ENCODE results near the gene CACNG6.
"Not testable (repeated sequence)": the region's sequence is repeated elsewhere in the genome, so short reads cannot be mapped to it uniquely, and the experiment has no call there.

Gene CACNG6

GRCh38 chr19:53991224-53992113 is at the start of gene CACNG6:
TSS of gene CACNG6 (plus strand) at chr19:53991637. CDS start at chr19:53992878, 1,241 bp downstream.
- peak; percentile 48 for DNase-seq

- peak; percentile 32 for DNase-seq
These were observed 49.2 kb upstream of the CACNG6 start for GRCh38 chr19:53942001-53942786.

GRCh38 chr19:53944416-53944815 is 47.0 kb upstream of the CACNG6 start:
- no peak for DNase-seq

GRCh38 chr19:53944933-53945332 is 46.5 kb upstream of the CACNG6 start:
- DNase-seq, result no peak

- no peak for DNase-seq
These were observed 46.0 kb upstream of the CACNG6 start for GRCh38 chr19:53945441-53945840.

GRCh38 chr19:53945998-53946397 is 45.4 kb upstream of the CACNG6 start:
- DNase-seq, result no peak

GRCh38 chr19:53947624-53948023 is 43.8 kb upstream of the CACNG6 start:
- DNase-seq, result no peak

GRCh38 chr19:53948611-53949010 is 42.8 kb upstream of the CACNG6 start:
- DNase-seq, result not testable (repeated sequence)

- no peak for DNase-seq
These were observed 40.0 kb upstream of the CACNG6 start for GRCh38 chr19:53951436-53951835.

GRCh38 chr19:53951947-53952346 is 39.5 kb upstream of the CACNG6 start:
- no peak for DNase-seq

- DNase-seq, result no peak
These were observed 38.1 kb upstream of the CACNG6 start for GRCh38 chr19:53953383-53953782.

GRCh38 chr19:53957448-53958167 is 33.8 kb upstream of the CACNG6 start:
- DNase-seq, result no peak

- no peak for DNase-seq
These were observed 33.3 kb upstream of the CACNG6 start for GRCh38 chr19:53958168-53958571.

- DNase-seq, result no peak
These were observed 32.3 kb upstream of the CACNG6 start for GRCh38 chr19:53958823-53959757.

GRCh38 chr19:53960187-53960586 is 31.2 kb upstream of the CACNG6 start:
- DNase-seq, result no peak

- no peak for DNase-seq
These were observed 30.6 kb upstream of the CACNG6 start for GRCh38 chr19:53960886-53961285.

GRCh38 chr19:53961523-53962356 is 29.7 kb upstream of the CACNG6 start:
- DNase-seq, result no peak

- no peak for DNase-seq
These were observed 28.5 kb upstream of the CACNG6 start, which contains the start of gene CACNG8 for GRCh38 chr19:53962887-53963431. TSS of gene CACNG8 (plus strand) at chr19:53962937.

GRCh38 chr19:53965091-53965490 is 26.3 kb upstream of the CACNG6 start:
- no peak for DNase-seq

- no peak for DNase-seq
These were observed 24.5 kb upstream of the CACNG6 start for GRCh38 chr19:53966931-53967330.

GRCh38 chr19:53969366-53969765 is 22.1 kb upstream of the CACNG6 start:
- no peak for DNase-seq
